Smooth muscle cell (in vitro differentiated cells): Measurements from ENCODE around the gene LARGE2. TPM values are rescaled to one million over a fixed set of nuclear protein-coding genes. Genes with fewer than 3 reads are reported as not detected.

ENCODE experiments used
- DNase-seq: peaks from one replicate; lab custom pipeline; 2025; ENCODE audit not compliant: unreplicated experiment; lab: John Stamatoyannopoulos, UW
- H2AFZ ChIP-seq: fragments of 200-600 bp; sonication (generic); 2 replicates; pipeline ENCODE4 v1.6.0; 2016; ENCODE audit warnings: antibody characterized with exemption, low read depth, mild to moderate bottlenecking
- H3F3A ChIP-seq: fragments of 200-600 bp; sonication (generic); 2 replicates; pipeline ENCODE4 v1.6.0; 2017; ENCODE audit warnings: antibody characterized with exemption, low read depth
- H3K27ac ChIP-seq: fragments of 200-600 bp; sonication (generic); 2 replicates; pipeline ENCODE4 v1.5.1; 2016; ENCODE audit warnings: low read depth, mild to moderate bottlenecking
- H3K27me3 ChIP-seq: fragments of 200-600 bp; sonication (generic); 2 replicates; pipeline ENCODE4 v1.6.1; 2016; ENCODE audit warnings: low read depth, mild to moderate bottlenecking
- H3K36me3 ChIP-seq: fragments of 200-600 bp; sonication (generic); 2 replicates; pipeline ENCODE4 v1.5.1; 2016; ENCODE audit warnings: low read depth
- H3K4me1 ChIP-seq: fragments of 200-600 bp; sonication (generic); 2 replicates; pipeline ENCODE4 v1.5.1; 2016; ENCODE audit warnings: low read depth
- H3K4me2 ChIP-seq: fragments of 200-600 bp; sonication (generic); 2 replicates; pipeline ENCODE4 v1.6.0; 2016; ENCODE audit warnings: mild to moderate bottlenecking
- H3K4me3 ChIP-seq: fragments of 200-600 bp; sonication (generic); 2 replicates; pipeline ENCODE4 v1.5.1; 2016; ENCODE audit warnings: mild to moderate bottlenecking
- H3K79me2 ChIP-seq: fragments of 200-600 bp; sonication (generic); 2 replicates; pipeline ENCODE4 v1.6.0; 2016; ENCODE audit warnings: low read depth, mild to moderate bottlenecking
- H3K9ac ChIP-seq: fragments of 200-600 bp; sonication (generic); 2 replicates; pipeline ENCODE4 v1.6.0; 2016; ENCODE audit warnings: low read depth
- H3K9me3 ChIP-seq: fragments of 200-600 bp; sonication (generic); replicated peaks from 2 replicates; pipeline ENCODE4 v1.5.1; 2016; ENCODE audit warnings: low read depth
- H4K20me1 ChIP-seq: fragments of 200-600 bp; sonication (generic); 2 replicates; pipeline ENCODE4 v1.6.0; 2016; ENCODE audit warnings: low read depth
- WGBS: methylation state at CpG from one replicate; pipeline ENCODE4 v1.1.7; 2016; ENCODE audit warnings: low lambda C conversion rate; 5-methylcytosine and 5-hydroxymethylcytosine counted together
- polyA plus RNA-seq: library from polyadenylated mRNA; unstranded; fragments of >200 nt; fragmentation: Nextera tagmentation; extraction: Ambion mirVana; gene quantifications from 2 replicates; pipeline ENCODE4 v1.2.1, GENCODE V29; 2016
- total RNA-seq: library from RNA; depleted of rRNA; stranded (reverse); fragments of >200 nt; gene quantifications from 2 replicates; pipeline ENCODE4 v1.2.3, GENCODE V29; 2014
- TF ChIP-seq, protein P1 (sequence below): fragments of 200-600 bp; sonication (generic); IDR thresholded peaks from 2 replicates; pipeline ENCODE4 v1.5.1; 2017; ENCODE audit warnings: borderline replicate concordance, mild to moderate bottlenecking, antibody characterized with exemption; ENCODE audit not compliant: insufficient read depth, poor library complexity, severe bottlenecking

LARGE2 gene
- total and polyA plus RNA-seq, 2 experiments from 2014 or later: 0.40 to 0.46 TPM

DNA sequence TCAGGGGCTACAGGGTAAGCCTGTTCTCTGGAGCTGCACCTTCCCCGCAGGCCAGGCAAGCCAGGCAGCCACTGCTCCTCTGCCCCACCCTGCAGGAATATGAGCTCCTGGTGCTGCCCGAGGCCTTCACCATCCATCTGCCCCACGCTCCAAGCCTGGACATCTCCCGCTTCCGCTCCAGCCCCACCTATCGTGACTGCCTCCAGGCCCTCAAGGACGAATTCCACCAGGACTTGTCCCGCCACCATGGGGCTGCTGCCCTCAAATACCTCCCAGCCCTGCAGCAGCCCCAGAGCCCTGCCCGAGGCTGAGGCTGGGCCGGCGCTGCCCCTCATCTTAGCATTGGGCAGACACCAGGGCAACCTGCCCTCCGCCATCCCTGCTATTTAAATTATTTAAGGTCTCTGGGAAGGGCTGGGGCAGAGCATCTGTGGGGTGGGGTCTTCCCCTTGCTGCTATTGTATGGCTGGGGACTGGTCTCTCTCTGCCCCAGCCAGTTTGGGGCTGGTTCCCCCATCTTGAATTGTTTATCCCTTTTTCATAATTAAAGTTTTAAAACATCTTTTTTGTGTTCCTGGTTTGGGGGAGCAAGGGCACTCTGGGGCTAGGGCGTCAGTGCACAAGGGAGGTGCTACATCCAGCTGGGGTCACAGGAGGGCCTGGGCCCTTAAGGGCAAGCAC, 6.2 kb downstream of the LARGE2 start:
- WGBS: 74% methylated on average over 13 of the region's 13 CpGs
- H3K4me3 ChIP-seq: no peak overlapping the region
- no peaks in the 10 kb centered on the region for H4K20me1 ChIP-seq
- TF ChIP-seq, protein P1, sequence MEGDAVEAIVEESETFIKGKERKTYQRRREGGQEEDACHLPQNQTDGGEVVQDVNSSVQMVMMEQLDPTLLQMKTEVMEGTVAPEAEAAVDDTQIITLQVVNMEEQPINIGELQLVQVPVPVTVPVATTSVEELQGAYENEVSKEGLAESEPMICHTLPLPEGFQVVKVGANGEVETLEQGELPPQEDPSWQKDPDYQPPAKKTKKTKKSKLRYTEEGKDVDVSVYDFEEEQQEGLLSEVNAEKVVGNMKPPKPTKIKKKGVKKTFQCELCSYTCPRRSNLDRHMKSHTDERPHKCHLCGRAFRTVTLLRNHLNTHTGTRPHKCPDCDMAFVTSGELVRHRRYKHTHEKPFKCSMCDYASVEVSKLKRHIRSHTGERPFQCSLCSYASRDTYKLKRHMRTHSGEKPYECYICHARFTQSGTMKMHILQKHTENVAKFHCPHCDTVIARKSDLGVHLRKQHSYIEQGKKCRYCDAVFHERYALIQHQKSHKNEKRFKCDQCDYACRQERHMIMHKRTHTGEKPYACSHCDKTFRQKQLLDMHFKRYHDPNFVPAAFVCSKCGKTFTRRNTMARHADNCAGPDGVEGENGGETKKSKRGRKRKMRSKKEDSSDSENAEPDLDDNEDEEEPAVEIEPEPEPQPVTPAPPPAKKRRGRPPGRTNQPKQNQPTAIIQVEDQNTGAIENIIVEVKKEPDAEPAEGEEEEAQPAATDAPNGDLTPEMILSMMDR: no peak
- H3K27me3 ChIP-seq: peaks cover 15% of the 10 kb centered on the region
- H3K9ac ChIP-seq: no peak overlapping the region
- H3K79me2 ChIP-seq: no peaks in the 10 kb centered on the region
- no peak for DNase-seq
- H3F3A ChIP-seq: no peaks in the 10 kb centered on the region
- H3K4me2 ChIP-seq: no peak overlapping the region
- no peaks in the 10 kb centered on the region for H3K36me3 ChIP-seq
- no peak overlapping the region for H2AFZ ChIP-seq
- H3K4me1 ChIP-seq: no peaks in the 10 kb centered on the region
- no peaks in the 10 kb centered on the region for H3K9me3 ChIP-seq
- H3K27ac ChIP-seq: no peak overlapping the region

DNA sequence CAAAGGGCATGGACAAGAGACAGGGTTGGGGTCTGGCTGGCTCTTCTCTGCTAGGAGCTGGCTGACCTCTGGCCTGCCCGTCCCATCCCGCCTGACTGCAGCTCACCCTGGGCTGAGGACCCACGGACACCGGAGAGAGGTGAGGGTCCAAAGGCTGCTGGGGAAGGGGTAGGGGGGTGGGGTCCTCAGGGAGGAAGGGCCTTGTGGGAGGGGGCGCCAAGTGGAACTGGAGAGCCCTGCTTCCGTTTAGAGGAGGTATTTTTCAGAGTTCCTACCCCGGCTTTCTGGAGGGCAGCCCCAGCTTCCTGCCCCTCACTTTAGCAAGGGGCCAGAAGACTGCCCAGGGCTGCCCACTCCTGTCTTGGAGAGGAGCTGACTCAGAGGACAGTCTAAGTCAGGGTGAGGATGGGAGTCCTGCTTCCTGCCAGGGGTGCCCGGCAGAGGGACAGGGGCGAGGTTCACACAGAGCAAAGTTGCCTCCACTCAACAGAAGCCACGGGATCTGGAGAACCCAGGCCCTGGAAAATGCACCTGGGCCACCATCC, 7.1 kb downstream of the LARGE2 start:
- Histone ChIP-seq H3K9ac (no peak overlapping the region), H3K4me1 (no peaks in the 10 kb centered on the region), H3K9me3 (no peaks in the 10 kb centered on the region), H3K4me2 (no peak overlapping the region), H3F3A (no peaks in the 10 kb centered on the region), H2AFZ (no peak overlapping the region), H3K27me3 (peaks cover 8% of the 10 kb centered on the region), H4K20me1 (no peaks in the 10 kb centered on the region), H3K4me3 (no peak overlapping the region), H3K79me2 (no peaks in the 10 kb centered on the region), H3K27ac (no peak overlapping the region), H3K36me3 (no peaks in the 10 kb centered on the region)
- no peak for DNase-seq
- WGBS: 98% methylated on average over 9 of the region's 10 CpGs
- TF ChIP-seq, protein P1: no peak

DNA sequence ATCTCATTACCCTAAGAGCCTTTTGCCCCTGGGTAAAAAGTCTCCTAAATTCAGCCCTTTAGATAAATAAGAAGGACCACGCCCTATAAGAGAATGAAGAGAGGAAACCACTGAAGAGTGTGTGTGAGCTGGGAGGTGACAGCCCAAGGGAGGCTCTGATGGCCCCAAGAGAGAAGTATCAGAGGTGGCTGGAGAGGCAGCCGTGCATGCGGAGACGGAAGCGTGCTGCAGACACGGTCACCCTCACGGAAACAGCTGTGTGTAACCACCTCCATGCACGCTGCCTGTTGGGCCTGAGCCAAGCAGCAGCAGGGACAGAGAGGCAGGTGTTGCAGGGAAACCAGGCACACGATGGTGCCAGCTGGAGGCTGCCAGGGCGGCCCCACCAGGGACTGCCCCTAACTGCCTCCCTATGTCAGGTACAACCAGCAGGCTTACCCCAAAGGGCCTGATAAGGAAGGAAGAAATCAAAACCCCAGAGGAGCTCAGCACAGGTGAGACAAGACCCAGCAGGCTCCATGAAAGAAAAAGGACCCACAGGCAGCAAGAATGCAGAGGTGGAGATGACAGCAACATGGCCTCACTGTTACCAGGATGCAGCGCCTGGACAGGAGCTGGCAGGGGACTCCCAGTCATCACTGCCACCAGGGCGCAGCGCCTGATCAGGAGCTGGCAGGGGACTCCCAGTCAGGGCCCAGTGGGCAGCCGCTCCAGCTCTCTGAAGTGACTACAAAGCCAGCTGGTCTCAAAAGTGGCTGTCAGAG, 7.8 kb downstream of the LARGE2 start:
- no peak overlapping the region for H3K27ac ChIP-seq
- no peaks in the 10 kb centered on the region for H4K20me1 ChIP-seq
- WGBS: 97% methylated on average over 14 of the region's 14 CpGs
- TF ChIP-seq, protein P1: no peak
- H3K79me2 ChIP-seq: no peaks in the 10 kb centered on the region
- no peak overlapping the region for H3K4me2 ChIP-seq
- no peak overlapping the region for H3K9ac ChIP-seq
- H3F3A ChIP-seq: no peaks in the 10 kb centered on the region
- no peak overlapping the region for H3K4me3 ChIP-seq
- no peaks in the 10 kb centered on the region for H3K4me1 ChIP-seq
- no peak overlapping the region for H2AFZ ChIP-seq
- peaks cover 5% of the 10 kb centered on the region for H3K27me3 ChIP-seq
- no peaks in the 10 kb centered on the region for H3K9me3 ChIP-seq
- H3K36me3 ChIP-seq: peaks cover 4% of the 10 kb centered on the region
- DNase-seq: no peak
